Measurements from ENCODE around the gene APBB2.

DNA sequence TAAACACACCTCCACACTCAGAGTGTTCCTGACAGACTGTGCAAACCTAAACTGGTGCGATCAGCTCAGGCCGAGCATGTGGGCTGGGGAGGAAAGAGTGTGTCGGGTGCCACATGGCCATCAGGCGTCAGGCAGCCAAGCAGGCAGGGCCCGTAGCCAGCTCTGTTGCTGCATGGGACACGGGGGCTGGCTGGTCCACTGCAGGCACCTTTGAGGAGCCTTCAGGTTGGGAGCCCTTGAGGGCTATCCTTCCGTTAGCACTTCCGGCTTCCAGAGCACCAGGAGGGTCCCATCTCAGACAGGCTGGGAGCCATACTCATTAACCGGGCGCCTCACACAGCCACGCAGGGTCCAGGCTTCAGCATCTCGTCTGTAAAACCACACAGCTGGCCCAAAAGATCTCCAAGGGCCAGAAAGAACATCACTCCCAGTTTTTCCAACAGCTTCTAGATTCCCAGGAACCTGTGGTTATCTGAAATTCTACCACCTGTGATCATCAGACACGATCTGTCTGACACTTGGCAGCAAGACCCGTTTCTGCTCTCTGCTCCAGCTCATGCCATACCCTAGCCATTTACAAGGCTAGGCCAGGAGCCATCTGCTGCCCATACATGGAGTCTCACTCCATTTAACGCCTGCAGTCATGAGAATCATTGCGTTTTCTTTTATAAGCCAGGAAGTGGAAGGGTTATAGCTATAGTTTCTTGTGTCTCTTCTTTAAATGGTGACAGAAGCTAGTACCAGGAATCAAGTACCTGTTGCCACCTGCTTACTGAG is 377.1 kb downstream of the APBB2 start:
- TF ChIP-seq, protein P1, sequence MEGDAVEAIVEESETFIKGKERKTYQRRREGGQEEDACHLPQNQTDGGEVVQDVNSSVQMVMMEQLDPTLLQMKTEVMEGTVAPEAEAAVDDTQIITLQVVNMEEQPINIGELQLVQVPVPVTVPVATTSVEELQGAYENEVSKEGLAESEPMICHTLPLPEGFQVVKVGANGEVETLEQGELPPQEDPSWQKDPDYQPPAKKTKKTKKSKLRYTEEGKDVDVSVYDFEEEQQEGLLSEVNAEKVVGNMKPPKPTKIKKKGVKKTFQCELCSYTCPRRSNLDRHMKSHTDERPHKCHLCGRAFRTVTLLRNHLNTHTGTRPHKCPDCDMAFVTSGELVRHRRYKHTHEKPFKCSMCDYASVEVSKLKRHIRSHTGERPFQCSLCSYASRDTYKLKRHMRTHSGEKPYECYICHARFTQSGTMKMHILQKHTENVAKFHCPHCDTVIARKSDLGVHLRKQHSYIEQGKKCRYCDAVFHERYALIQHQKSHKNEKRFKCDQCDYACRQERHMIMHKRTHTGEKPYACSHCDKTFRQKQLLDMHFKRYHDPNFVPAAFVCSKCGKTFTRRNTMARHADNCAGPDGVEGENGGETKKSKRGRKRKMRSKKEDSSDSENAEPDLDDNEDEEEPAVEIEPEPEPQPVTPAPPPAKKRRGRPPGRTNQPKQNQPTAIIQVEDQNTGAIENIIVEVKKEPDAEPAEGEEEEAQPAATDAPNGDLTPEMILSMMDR (IDR thresholded peaks at IDR 0.05), result no peak
- no peak for TF ChIP-seq POLR2AphosphoS5 (IDR thresholded peaks at IDR 0.05)
- TF ChIP-seq EP300 (IDR thresholded peaks at IDR 0.05), result no peak
